SH-SY5Y (cell line): ENCODE results near the gene METTL24.

Experiments
- GATA2 ChIP-seq: IDR thresholded peaks from 2 replicates; pipeline ENCODE4 v1.6.1; 2011; ENCODE audit warnings: mild to moderate bottlenecking, low read depth, low read length
- GATA3 ChIP-seq: IDR thresholded peaks from 2 replicates; pipeline ENCODE4 v1.6.1; 2011; ENCODE audit warnings: low read depth, mild to moderate bottlenecking, low read length, moderate library complexity

GRCh38 chr6:110357664-110358552 lies at the start of gene METTL24:
- TF ChIP-seq GATA2 (no peak), GATA3 (no peak)
